Common myeloid progenitor, CD34-positive (primary cell): ENCODE results near the gene LSS.

ENCODE experiments used
- CTCF ChIA-PET: fragments of 350-600 bp; sonication (Branson Sonifier 250); formaldehyde crosslinking; loops from one replicate; lab custom pipeline; 2021; ENCODE audit warnings: antibody characterized with exemption; lab: Charles Lee
- POLR2A ChIA-PET: fragments of 350-600 bp; sonication (Branson Sonifier 250); formaldehyde crosslinking; loops from one replicate; lab custom pipeline; 2021; ENCODE audit warnings: antibody characterized with exemption; lab: Charles Lee
- DNase-seq, 3 donors: peaks; one replicate each; pipeline versions ENCODE4 v3.0.0 to v3.0.0-alpha.2; 2013
- H3K27ac ChIP-seq, 2 experiments: 1 replicate in 1 of 2; 2 replicates in 1 of 2; pipeline ENCODE4 v1.7.0; 2013; ENCODE audit warnings: inconsistent platforms in 2 of 2, low read length in 2 of 2, mild to moderate bottlenecking in 2 of 2, low read depth in 1 of 2, moderate library complexity in 1 of 2; ENCODE audit not compliant: severe bottlenecking in 2 of 2, insufficient read depth in 1 of 2, poor library complexity in 1 of 2
- H3K27me3 ChIP-seq, 5 experiments: replicated peaks in 2 of 5; 1 replicate in 3 of 5; 2 replicates in 2 of 5; pipeline versions ENCODE4 v1.6.1 to v1.7.0; 2013; ENCODE audit warnings: low read length in 4 of 5, mild to moderate bottlenecking in 2 of 5, moderate library complexity in 2 of 5, inconsistent platforms in 1 of 5; ENCODE audit not compliant: insufficient read depth in 5 of 5, control insufficient read depth in 4 of 5
- H3K36me3 ChIP-seq, 4 experiments: 1 replicate in 2 of 4; 2 replicates in 2 of 4; pipeline versions ENCODE4 v1.6.1 to v1.7.0; 2013; ENCODE audit warnings: low read length in 3 of 4, control low read depth in 1 of 4, mild to moderate bottlenecking in 1 of 4; ENCODE audit not compliant: control insufficient read depth in 4 of 4, insufficient read depth in 4 of 4
- H3K4me1 ChIP-seq, 4 experiments: 1 replicate in 3 of 4; 2 replicates in 1 of 4; pipeline versions ENCODE4 v1.6.1 to v1.7.1; 2013; ENCODE audit warnings: low read length in 3 of 4, mild to moderate bottlenecking in 3 of 4, control low read depth in 1 of 4, inconsistent platforms in 1 of 4, moderate library complexity in 1 of 4; ENCODE audit not compliant: control insufficient read depth in 4 of 4, insufficient read depth in 4 of 4; ENCODE audit errors: control extremely low read depth in 1 of 4
- H3K4me3 ChIP-seq, 7 experiments: 1 replicate in 4 of 7; 2 replicates in 3 of 7; pipeline versions ENCODE4 v1.5.1 to v1.7.0; 2013; ENCODE audit warnings: mild to moderate bottlenecking in 7 of 7, low read length in 6 of 7, moderate library complexity in 6 of 7, inconsistent platforms in 2 of 7, low read depth in 2 of 7, control low read depth in 1 of 7; ENCODE audit not compliant: insufficient read depth in 4 of 7, control insufficient read depth in 1 of 7; ENCODE audit errors: extremely low read depth in 1 of 7
- H3K9me3 ChIP-seq, 5 experiments: 1 replicate in 4 of 5; 2 replicates in 1 of 5; pipeline versions ENCODE4 v1.6.1 to v1.7.1; 2013; ENCODE audit warnings: low read length in 4 of 5, mild to moderate bottlenecking in 2 of 5, inconsistent platforms in 1 of 5, low read depth in 1 of 5, moderate library complexity in 1 of 5; ENCODE audit not compliant: control insufficient read depth in 4 of 5, insufficient read depth in 2 of 5; ENCODE audit errors: control extremely low read depth in 1 of 5
- WGBS: methylation state at CpG from one replicate; pipeline ENCODE4 v1.1.5; 2013; ENCODE audit not compliant: insufficient coverage; 5-methylcytosine and 5-hydroxymethylcytosine counted together

Gene LSS

DNA sequence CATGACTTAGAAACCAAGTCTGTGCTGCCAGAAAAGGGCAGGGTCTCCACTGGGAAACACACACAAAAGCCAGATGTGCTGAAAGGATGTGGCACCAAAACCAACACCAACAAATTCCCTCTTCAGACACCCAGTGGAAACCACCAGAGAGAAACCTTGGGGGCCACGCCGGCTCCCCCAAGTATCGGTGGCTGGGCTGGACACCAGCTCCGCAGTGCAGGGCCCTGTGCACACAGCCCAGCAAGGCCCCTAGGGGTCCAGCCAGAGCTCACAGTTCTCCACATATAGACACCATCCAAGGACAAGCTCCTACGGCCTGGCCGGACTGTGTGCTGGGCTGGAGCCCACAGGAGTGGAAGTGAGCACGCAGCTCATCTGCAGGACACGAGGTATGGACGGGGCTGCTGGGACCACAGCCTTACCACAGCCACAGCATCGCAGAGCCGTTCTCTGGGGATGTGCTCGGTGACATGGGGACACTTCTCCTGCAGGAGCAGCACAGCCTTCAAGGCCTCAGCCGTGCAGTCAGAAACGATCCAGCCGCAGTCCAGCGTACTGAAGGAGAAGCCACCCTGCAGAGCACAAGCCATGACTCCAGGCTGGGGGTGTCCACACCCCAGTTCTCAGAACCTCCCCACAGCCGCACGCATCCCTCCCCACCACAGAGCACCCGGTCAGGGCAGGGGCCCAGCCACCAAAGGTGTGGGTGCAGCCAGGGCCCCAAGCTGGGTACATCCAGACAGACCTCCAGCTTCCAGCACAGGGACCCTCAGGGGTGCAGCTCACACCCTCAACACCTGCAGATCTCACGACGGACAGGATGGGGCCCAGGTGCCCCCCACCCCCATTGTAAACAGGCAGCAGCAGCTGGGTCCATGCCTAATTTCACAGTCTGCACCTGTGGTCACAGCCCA is 21.3 kb downstream of the LSS start:
- H3K36me3 ChIP-seq: peaks cover 0 to 95% (median 49%) of the 10 kb centered on the region in 4 experiments
- no peak for DNase-seq
- H3K4me1 ChIP-seq: no peaks in the 10 kb centered on the region
- H3K4me3 ChIP-seq: no peak overlapping the region
- no peaks in the 10 kb centered on the region for H3K9me3 ChIP-seq
- WGBS: 97% methylated on average over 19 of the region's 21 CpGs
- ChIA-PET POLR2A (no interaction called here), CTCF (interaction anchor here (1.0 kb wide), 1 partner anchor 9 kb away, joined by 3 read pairs; no protein-coding TSS in a partner anchor)
- no peak overlapping the region for H3K27ac ChIP-seq
- H3K27me3 ChIP-seq: no peaks in the 10 kb centered on the region

DNA sequence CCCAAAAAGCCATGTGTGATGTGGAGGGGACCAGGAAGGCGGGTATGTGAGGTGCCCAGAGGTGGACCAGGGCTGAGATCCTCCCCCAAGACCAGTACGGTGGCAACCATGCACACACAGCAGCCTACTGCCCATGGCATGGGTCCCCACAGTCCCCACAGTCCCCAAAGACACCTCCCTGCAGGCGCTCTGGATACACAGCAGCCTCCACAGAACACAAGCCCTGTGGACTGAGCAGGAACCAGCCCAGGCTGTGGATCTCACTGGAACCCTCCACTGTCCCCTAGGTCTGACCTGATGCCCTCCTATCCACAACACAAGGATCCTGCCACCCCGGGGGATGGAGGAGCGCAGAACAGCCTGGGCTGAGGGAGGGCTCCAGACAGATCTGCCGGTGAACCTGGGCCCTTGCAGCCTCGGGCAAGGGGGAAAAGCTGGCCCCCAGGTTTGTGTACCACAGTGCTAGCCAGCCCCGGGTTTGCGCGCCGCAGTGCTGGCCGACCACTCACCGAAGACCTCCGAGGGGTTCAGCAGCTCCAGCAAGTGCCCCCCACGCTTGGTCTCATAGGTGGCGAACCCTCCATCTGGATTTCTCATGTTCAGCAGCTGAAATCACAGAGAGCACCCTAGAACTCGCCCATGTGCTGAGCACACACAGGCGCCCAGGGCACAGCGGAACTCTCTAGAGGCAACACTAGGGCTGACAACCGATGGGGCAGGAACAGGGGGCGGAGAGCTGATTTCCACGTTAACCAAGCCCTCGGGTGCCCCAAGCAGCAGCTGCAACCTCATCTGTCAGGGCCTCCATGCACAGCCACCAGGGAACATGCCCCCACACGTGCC is 22.2 kb downstream of the LSS start:
- no peaks in the 10 kb centered on the region for H3K9me3 ChIP-seq
- no peak overlapping the region for H3K4me3 ChIP-seq
- no peaks in the 10 kb centered on the region for H3K4me1 ChIP-seq
- POLR2A ChIA-PET: no interaction called here
- no peak overlapping the region for H3K27ac ChIP-seq
- H3K36me3 ChIP-seq: peaks cover 0 to 89% (median 45%) of the 10 kb centered on the region in 4 experiments
- CTCF ChIA-PET: interaction anchor here (1.0 kb wide), 1 partner anchor 8 kb away, joined by 3 read pairs; no protein-coding TSS in a partner anchor
- no peaks in the 10 kb centered on the region for H3K27me3 ChIP-seq
- DNase-seq: no peak
- WGBS: 98% methylated on average over 22 of the region's 24 CpGs

DNA sequence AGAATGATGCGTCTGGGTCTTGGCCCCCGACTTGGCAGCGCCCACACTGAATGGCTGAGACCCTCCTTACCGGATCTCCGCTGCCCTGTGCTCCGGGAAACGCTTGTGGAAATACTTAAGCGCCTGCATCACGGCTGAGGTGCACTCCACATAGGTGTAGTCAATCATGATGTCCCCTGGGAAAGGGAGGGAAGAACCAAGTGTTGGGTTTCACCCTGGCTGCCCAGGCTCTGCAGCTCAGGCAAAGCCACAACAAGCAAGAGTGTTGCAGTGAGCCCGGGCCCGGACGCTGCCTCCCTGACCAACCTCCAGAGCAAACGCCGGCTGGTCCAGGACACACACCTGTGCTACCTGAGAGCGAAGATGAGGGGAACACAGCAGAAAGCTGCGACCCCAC is 22.8 kb downstream of the LSS start:
- H3K27me3 ChIP-seq: no peaks in the 10 kb centered on the region
- no peaks in the 10 kb centered on the region for H3K4me1 ChIP-seq
- POLR2A ChIA-PET: no interaction called here
- peaks cover 0 to 87% (median 44%) of the 10 kb centered on the region in 4 experiments for H3K36me3 ChIP-seq
- H3K4me3 ChIP-seq: no peak overlapping the region
- CTCF ChIA-PET: no interaction called here
- 99% methylated on average over 16 of the region's 16 CpGs for WGBS
- H3K27ac ChIP-seq: no peak overlapping the region
- no peak for DNase-seq
- H3K9me3 ChIP-seq: no peaks in the 10 kb centered on the region

DNA sequence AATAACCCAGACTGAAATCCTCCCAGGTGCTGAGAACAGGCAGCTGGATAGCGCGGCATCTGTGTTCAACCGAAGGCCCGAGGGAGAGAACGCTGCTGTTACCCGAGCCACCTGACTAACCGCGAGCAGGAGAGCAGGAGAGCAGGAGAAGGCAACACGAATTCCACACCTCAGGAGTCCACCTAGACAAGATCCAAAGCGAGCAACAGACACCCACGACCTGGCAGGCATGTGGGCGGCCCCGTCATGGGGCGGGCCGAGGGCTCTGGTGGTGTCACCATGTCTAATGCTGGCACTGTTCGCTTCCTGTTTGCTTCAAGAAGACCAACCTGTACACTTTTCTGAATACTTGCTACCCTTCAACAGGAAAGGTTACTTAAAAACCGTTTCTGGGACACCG is 23.4 kb downstream of the LSS start:
- POLR2A ChIA-PET: no interaction called here
- H3K4me3 ChIP-seq: no peak overlapping the region
- no peak for DNase-seq
- no peaks in the 10 kb centered on the region for H3K27me3 ChIP-seq
- CTCF ChIA-PET: no interaction called here
- over 99% methylated on average over 18 of the region's 18 CpGs for WGBS
- no peaks in the 10 kb centered on the region for H3K9me3 ChIP-seq
- no peak overlapping the region for H3K27ac ChIP-seq
- no peaks in the 10 kb centered on the region for H3K4me1 ChIP-seq
- peaks cover 3 to 87% (median 40%) of the 10 kb centered on the region in 4 experiments for H3K36me3 ChIP-seq

DNA sequence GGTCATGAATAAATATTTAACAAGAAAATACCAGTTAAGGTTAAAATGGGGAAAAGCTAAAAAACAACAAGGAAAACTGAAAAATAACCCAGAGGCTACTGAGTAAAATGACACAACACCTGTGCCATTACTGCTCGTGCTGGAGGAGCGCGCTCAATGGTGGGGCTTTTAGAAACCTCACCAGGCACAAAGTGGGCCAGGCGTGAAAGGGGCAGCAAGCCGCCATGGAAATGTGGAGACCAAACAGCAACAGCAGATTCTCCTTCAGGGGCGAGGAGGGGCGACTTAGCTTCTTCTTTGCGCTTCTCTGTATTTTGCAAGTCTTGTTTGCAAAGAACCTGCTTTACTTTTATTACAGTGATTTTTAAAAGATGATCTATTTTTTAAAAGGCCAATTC is 25.4 kb downstream of the LSS start:
- CTCF ChIA-PET: no interaction called here
- Histone ChIP-seq H3K4me1 (no peaks in the 10 kb centered on the region), H3K4me3 (no peak overlapping the region), H3K36me3 (peaks cover 11 to 88% (median 40%) of the 10 kb centered on the region in 4 experiments), H3K27ac (no peak overlapping the region), H3K9me3 (no peaks in the 10 kb centered on the region), H3K27me3 (no peaks in the 10 kb centered on the region)
- DNase-seq: no peak
- 98% methylated on average over 6 of the region's 8 CpGs for WGBS
- POLR2A ChIA-PET: no interaction called here

DNA sequence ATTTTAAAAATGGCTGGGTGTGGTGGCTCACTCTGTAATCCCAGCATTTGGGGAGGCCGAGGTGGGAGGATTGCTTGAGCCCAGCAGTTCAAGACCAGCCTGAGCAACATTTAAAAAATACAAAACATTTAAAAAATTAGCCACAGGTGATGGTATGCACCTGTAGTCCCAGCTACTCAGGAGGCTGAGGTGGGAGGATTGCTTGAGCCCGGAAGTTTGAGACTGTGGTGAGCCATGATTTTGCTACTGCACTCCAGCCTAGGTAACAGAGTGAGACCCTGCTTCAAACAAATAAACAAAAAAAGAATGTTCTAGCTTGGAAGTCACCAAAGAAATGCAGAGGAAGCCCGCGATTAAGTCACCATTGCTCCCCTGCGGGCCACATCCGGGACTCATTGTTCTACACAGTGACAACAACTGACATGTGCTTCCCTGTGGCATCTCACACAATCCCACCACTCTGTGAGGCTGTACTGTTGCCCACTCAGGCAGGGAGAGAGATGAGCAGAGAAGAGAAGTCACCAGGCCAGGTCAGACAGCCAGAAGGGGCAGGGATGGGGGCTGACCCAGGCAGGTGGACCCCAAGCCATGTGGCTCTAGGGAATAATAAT is 25.9 kb downstream of the LSS start:
- 95% methylated on average over 5 of the region's 6 CpGs for WGBS
- POLR2A ChIA-PET: no interaction called here
- no peak overlapping the region for H3K27ac ChIP-seq
- no peaks in the 10 kb centered on the region for H3K27me3 ChIP-seq
- H3K4me3 ChIP-seq: no peak overlapping the region
- H3K9me3 ChIP-seq: no peaks in the 10 kb centered on the region
- CTCF ChIA-PET: interaction anchor here (0.5 kb wide), 1 partner anchor 50 kb away, joined by 4 read pairs; no protein-coding TSS in a partner anchor
- no peaks in the 10 kb centered on the region for H3K4me1 ChIP-seq
- peaks cover 11 to 88% (median 36%) of the 10 kb centered on the region in 4 experiments for H3K36me3 ChIP-seq
- DNase-seq: no peak
